GM18505 (cell line): Measurements from ENCODE around the gene AHNAK.

ENCODE experiments used
- ATAC-seq: cut with Tn5 transposase; IDR thresholded peaks from one replicate; pipeline ENCODE4 v1.9.1; 2021; ENCODE audit not compliant: unreplicated experiment
- POLR2A ChIP-seq: IDR thresholded peaks from 4 replicates; pipeline ENCODE4 v1.6.1; 2011; ENCODE audit warnings: borderline replicate concordance; ENCODE audit not compliant: insufficient read depth, insufficient read length; ENCODE audit errors: extremely low read depth

Gene AHNAK

DNA sequence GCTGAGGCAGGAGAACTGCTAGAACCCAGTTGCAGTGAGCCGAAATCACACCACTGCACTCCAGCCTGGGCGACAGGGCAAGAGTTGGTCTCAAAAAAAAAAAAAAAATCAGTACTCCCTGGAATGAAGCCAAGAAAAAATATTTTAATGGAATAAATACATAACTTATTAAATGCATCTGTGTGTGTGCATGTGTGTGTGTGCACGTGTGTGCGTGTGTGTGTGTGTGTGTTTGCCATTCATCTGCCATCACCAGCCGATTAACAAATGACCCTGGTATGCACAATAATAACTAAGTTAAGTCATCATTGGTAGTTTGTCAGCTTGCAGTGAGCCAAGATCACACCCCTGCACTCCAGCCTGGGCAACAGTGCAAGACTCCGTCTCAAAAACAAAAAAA is 162.8 kb downstream of the AHNAK start:
- no peak for ATAC-seq
- TF ChIP-seq POLR2A, result no peak
